ENCODE results near the gene CAPN14.

DNA sequence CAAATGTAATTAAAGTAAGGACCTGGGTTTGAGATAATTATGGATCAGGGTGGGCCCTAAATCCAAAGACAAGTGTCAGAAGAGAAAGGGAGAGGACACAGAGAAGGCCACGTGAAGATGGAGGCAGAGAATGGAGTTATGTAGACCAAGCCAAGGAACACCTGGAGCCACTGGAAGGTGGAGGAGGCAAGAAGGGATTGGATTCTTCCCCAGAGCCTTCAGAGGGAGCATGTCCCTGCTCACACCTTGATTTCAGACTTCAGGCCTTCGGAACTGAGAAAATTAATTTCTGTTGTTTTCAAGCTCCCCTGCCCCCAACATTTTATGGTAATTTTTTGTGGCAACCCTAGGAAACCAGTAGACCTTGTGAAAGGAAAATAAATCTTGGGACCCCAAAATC is 19.6 kb downstream of the CAPN14 start:
- TF ChIP-seq, protein P1, sequence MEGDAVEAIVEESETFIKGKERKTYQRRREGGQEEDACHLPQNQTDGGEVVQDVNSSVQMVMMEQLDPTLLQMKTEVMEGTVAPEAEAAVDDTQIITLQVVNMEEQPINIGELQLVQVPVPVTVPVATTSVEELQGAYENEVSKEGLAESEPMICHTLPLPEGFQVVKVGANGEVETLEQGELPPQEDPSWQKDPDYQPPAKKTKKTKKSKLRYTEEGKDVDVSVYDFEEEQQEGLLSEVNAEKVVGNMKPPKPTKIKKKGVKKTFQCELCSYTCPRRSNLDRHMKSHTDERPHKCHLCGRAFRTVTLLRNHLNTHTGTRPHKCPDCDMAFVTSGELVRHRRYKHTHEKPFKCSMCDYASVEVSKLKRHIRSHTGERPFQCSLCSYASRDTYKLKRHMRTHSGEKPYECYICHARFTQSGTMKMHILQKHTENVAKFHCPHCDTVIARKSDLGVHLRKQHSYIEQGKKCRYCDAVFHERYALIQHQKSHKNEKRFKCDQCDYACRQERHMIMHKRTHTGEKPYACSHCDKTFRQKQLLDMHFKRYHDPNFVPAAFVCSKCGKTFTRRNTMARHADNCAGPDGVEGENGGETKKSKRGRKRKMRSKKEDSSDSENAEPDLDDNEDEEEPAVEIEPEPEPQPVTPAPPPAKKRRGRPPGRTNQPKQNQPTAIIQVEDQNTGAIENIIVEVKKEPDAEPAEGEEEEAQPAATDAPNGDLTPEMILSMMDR (IDR thresholded peaks at IDR 0.05; ENCODE audit: insufficient read depth, low read length) = no peak
- no peak for TF ChIP-seq SPI1 (IDR thresholded peaks at IDR 0.05; ENCODE audit: borderline replicate concordance, low read depth)
